Astrocyte (in vitro differentiated cells and primary cell): ENCODE results near the gene FZR1.

Source experiments
- CTCF ChIP-seq: IDR thresholded peaks from 2 replicates; pipeline ENCODE4 v1.5.1; 2011; ENCODE audit warnings: low read depth, mild to moderate bottlenecking, inconsistent platforms, low read length, moderate library complexity; ENCODE audit not compliant: insufficient read depth
- EZH2 ChIP-seq: IDR thresholded peaks from 2 replicates; pipeline ENCODE4 v1.6.1; 2012; ENCODE audit warnings: mild to moderate bottlenecking, low read length, inconsistent platforms; ENCODE audit not compliant: insufficient read depth

GRCh38 chr19:3469638-3470499, 36.2 kb upstream of the FZR1 start:
- TF ChIP-seq CTCF = no peak
- TF ChIP-seq EZH2 = no peak
